ENCODE data around the gene RDH12. TPM values are rescaled to one million over a fixed set of nuclear protein-coding genes. Genes with fewer than 3 reads are reported as not detected.

Gene RDH12
- total RNA-seq, 2 donors from 2014 or later = 0.13 to 0.18 TPM

DNA sequence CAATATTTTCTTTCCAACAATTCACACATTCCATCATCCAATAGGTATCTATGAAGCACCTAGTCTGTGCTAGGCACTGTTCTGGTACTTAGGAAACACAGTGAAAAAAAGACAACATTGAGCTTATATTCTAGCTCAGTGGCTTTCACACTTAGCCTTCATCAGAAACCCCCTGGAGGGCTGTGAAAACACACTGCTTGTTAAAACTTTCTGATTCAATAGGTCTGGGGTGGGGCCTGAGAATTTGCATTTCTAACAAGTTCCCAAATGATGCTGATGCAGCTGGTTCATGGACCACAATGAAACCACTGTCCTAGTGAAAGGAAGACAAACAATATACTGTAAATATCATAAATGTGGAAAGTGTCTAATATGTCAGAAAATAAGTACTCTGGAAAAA, 33.1 kb upstream of the RDH12 start:
- H3K27ac ChIP-seq (ENCODE audit: low read depth, low read length) = no peak overlapping the region
- H3K9me3 ChIP-seq (ENCODE audit: control insufficient read depth, low read length) = no peaks in the 10 kb centered on the region
- Mint-ChIP-seq H3K4me3 (no peak overlapping the region), H3K9me3 (no peaks in the 10 kb centered on the region), H3K4me1 (peaks cover 12% of the 10 kb centered on the region), H3K27me3 (ENCODE audit: insufficient read depth) (no peaks in the 10 kb centered on the region), H3K36me3 (ENCODE audit: low read depth) (peaks cover 5% of the 10 kb centered on the region), H3K27ac (no peak overlapping the region)
- no peaks in the 10 kb centered on the region for H3K27me3 ChIP-seq (ENCODE audit: control insufficient read depth, insufficient read depth, low read length, poor library complexity, severe bottlenecking)
- peaks cover 2% of the 10 kb centered on the region for H3K4me1 ChIP-seq (ENCODE audit: control insufficient read depth, insufficient read depth, low read length)
- H3K36me3 ChIP-seq (ENCODE audit: control insufficient read depth, insufficient read depth, low read length) = no peaks in the 10 kb centered on the region
- H3K4me3 ChIP-seq (ENCODE audit: low read length) = no peak overlapping the region
- no peak for DNase-seq
- TF ChIP-seq, protein P1, sequence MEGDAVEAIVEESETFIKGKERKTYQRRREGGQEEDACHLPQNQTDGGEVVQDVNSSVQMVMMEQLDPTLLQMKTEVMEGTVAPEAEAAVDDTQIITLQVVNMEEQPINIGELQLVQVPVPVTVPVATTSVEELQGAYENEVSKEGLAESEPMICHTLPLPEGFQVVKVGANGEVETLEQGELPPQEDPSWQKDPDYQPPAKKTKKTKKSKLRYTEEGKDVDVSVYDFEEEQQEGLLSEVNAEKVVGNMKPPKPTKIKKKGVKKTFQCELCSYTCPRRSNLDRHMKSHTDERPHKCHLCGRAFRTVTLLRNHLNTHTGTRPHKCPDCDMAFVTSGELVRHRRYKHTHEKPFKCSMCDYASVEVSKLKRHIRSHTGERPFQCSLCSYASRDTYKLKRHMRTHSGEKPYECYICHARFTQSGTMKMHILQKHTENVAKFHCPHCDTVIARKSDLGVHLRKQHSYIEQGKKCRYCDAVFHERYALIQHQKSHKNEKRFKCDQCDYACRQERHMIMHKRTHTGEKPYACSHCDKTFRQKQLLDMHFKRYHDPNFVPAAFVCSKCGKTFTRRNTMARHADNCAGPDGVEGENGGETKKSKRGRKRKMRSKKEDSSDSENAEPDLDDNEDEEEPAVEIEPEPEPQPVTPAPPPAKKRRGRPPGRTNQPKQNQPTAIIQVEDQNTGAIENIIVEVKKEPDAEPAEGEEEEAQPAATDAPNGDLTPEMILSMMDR (conservative IDR thresholded peaks at IDR 0.05) = no peak
- no peak overlapping the region for H3K9ac ChIP-seq (ENCODE audit: extremely low read depth, low read length, poor library complexity, severe bottlenecking)

DNA sequence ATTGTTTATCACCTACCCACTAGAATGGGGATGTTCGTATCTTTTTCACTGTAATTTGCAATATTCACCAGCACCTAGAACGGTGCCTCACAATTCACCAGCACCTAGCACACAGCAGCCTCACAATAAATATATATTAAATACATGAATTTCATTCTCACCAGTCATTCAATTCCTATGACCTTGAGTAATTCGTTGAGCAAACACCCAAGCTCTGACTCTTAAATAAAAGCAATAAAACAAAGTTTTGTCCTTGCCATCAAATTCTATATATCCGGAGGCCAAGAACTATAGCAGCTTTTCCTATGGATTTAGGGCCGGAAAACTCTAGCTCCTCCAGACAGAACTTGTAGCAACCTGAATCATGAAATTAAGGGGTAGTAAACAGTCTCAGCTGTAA, 28.2 kb upstream of the RDH12 start:
- no peak for DNase-seq
- peak overlapping the region; percentile 95 for H3K4me3 ChIP-seq (ENCODE audit: low read length)
- H3K4me3 Mint-ChIP-seq = peak overlapping the region; percentile 80
- peaks cover 17% of the 10 kb centered on the region for H3K36me3 ChIP-seq (ENCODE audit: control insufficient read depth, insufficient read depth, low read length)
- 78 to 86% methylated on average over 5 of the region's 5 CpGs for WGBS, 2 experiments (ENCODE audit: insufficient coverage in 1 of 2, insufficient read length in 1 of 2)
- H3K27ac ChIP-seq (ENCODE audit: low read depth, low read length) = no peak overlapping the region
- peaks cover 24% of the 10 kb centered on the region for H3K36me3 Mint-ChIP-seq (ENCODE audit: low read depth)
- TF ChIP-seq, protein P1 (conservative IDR thresholded peaks at IDR 0.05) = no peak
- H3K27me3 Mint-ChIP-seq (ENCODE audit: insufficient read depth) = no peaks in the 10 kb centered on the region
- no peaks in the 10 kb centered on the region for H3K9me3 ChIP-seq (ENCODE audit: control insufficient read depth, low read length)
- H3K9ac ChIP-seq (ENCODE audit: extremely low read depth, low read length, poor library complexity, severe bottlenecking) = peak overlapping the region; percentile 94
- no peaks in the 10 kb centered on the region for H3K9me3 Mint-ChIP-seq
- no peak overlapping the region for H3K27ac Mint-ChIP-seq
- H3K4me1 ChIP-seq (ENCODE audit: control insufficient read depth, insufficient read depth, low read length) = peaks cover 2% of the 10 kb centered on the region
- no peaks in the 10 kb centered on the region for H3K27me3 ChIP-seq (ENCODE audit: control insufficient read depth, insufficient read depth, low read length, poor library complexity, severe bottlenecking)
- H3K4me1 Mint-ChIP-seq = peaks cover 19% of the 10 kb centered on the region

DNA sequence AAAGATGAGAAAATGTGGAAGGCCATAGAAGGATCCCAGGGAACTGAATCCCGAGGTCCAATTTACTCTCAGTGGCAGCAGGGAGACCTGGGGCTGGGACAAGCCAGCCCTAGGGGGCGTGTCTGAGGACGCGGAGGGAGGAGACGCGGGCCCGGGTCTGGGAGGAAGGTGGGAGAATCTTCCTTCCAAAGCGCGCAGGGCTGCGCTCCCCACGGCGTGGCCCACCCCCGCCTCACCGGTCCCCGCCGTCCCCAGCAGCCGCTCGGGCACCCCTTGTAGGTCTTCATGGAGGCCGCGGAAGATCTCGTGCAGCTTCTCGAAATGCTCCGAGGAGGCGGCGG, 27.6 kb upstream of the RDH12 start:
- TF ChIP-seq, protein P1 (conservative IDR thresholded peaks at IDR 0.05) = peak; percentile 47
- WGBS, 2 experiments (ENCODE audit: insufficient coverage in 1 of 2, insufficient read length in 1 of 2) = 0% methylated on average over 17 to 25 of the region's 25 CpGs
- Mint-ChIP-seq H3K4me3 (peak overlapping the region; percentile 80), H3K27ac (peak overlapping the region; percentile 90), H3K9me3 (no peaks in the 10 kb centered on the region), H3K4me1 (peaks cover 14% of the 10 kb centered on the region), H3K36me3 (ENCODE audit: low read depth) (peaks cover 29% of the 10 kb centered on the region), H3K27me3 (ENCODE audit: insufficient read depth) (no peaks in the 10 kb centered on the region)
- Histone ChIP-seq H3K9me3 (ENCODE audit: control insufficient read depth, low read length) (no peaks in the 10 kb centered on the region), H3K4me1 (ENCODE audit: control insufficient read depth, insufficient read depth, low read length) (peaks cover 2% of the 10 kb centered on the region), H3K27me3 (ENCODE audit: control insufficient read depth, insufficient read depth, low read length, poor library complexity, severe bottlenecking) (no peaks in the 10 kb centered on the region), H3K9ac (ENCODE audit: extremely low read depth, low read length, poor library complexity, severe bottlenecking) (peak overlapping the region; percentile 94), H3K4me3 (ENCODE audit: low read length) (peak overlapping the region; percentile 95), H3K27ac (ENCODE audit: low read depth, low read length) (peak overlapping the region; percentile 99), H3K36me3 (ENCODE audit: control insufficient read depth, insufficient read depth, low read length) (peaks cover 24% of the 10 kb centered on the region)
- DNase-seq = peak; percentile 93

Measured in endodermal cell (in vitro differentiated cells).